ENCODE results near the gene AP3B1. TPM values are rescaled to one million over a fixed set of nuclear protein-coding genes. Genes with fewer than 3 reads are reported as not detected.

The AP3B1 gene
- total RNA-seq, 2 donors from 2014 or later: 46.1 to 46.5 TPM

DNA sequence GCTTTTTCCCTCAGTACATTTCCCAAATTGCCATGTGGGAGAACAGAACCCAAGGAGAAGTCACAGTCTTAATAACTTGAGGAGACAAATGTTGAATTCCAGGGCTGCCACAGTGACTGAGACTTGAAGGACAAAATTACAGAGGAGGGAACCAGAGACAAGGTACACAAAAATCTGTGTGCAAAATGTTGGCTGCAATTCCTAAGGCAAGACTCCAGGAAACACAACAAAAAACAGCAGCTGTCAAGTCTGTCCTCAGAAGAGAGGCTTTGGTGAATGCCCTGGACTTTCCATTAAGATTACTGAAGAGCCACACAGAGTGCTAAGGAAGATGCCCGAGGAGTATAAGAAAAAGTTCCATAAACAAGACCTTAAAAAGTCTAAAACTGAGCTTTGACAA is 21.1 kb downstream of the AP3B1 start:
- no peaks in the 10 kb centered on the region for H3K9me3 Mint-ChIP-seq
- no peak overlapping the region for H3K27ac Mint-ChIP-seq
- H3K36me3 Mint-ChIP-seq: no peaks in the 10 kb centered on the region
- DNase-seq (ENCODE audit: low spot score in 2 of 2) (no peak), ATAC-seq (no peak)

DNA sequence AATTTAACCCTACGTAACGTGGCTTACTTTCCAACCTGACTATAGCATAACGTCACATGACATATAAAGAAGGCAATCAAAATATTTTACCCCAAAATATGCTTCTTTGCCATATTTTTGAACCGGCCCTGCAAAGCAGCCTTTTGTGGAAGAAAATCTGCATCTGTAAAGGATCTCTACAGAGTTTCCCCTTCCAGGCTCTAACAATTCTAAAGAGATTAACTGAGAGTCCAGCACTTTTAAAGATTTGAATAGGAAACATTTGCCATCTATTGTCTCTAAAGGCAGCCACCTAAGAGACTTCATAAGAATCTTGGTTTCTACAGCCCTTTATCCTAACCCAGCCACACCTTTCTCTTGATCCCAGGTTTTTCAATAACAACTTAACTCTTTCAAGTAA is 22.7 kb downstream of the AP3B1 start:
- no peaks in the 10 kb centered on the region for H3K36me3 Mint-ChIP-seq
- H3K9me3 Mint-ChIP-seq: no peaks in the 10 kb centered on the region
- ATAC-seq (no peak), DNase-seq (ENCODE audit: low spot score in 2 of 2) (no peak)
- H3K27ac Mint-ChIP-seq: no peak overlapping the region

DNA sequence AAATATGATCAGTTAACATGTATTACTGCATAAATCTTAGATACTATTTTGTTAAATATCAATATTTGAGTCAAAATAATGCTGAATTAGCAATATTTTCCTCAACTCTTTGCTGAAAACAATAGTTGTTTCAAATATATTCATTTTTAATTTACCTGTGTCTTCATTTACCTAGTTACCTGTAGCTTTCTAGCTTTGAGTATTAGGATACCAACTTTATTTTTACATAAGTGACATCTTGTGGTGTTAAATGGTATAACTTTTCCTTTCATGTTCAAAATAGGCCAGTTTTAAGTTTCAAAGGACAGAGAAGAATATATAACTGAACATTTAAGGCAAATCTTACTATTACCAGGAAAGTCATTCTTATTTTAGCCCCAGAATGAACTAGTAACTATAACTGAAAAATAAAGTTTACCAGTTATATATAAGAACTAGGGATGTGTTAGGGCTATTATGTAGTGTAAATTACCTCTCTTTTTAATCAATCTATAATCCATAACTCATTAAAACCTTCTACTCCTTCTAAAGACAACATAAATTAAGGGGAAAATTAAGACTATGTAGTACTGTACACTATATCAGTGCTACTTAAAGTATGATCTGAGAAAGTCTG is 25.3 kb downstream of the AP3B1 start:
- no peak overlapping the region for H3K27ac Mint-ChIP-seq
- no peak for ATAC-seq
- no peaks in the 10 kb centered on the region for H3K9me3 Mint-ChIP-seq
- H3K36me3 Mint-ChIP-seq: no peaks in the 10 kb centered on the region
- DNase-seq (ENCODE audit: low spot score in 2 of 2): no peak

DNA sequence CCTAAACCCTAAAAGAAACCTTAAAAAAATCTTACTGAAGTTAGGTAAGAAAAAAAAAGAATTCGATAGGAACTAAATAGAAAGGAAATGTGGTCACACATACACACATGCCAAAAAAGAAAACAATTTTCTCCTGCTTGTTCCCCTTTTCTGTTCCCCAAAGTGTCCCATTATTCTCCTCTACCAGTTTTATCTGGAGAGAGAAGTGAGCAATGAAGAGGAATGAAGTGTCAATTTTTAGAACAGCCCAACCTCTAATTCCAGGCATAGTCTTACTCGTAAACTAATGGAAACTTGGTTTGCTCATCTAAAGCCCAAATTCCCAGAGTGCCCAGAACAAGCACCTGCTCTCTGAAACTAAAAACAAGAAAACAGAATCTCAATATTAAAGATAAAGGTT is 26.1 kb downstream of the AP3B1 start:
- ATAC-seq (no peak), DNase-seq (ENCODE audit: low spot score in 2 of 2) (no peak)
- Mint-ChIP-seq H3K36me3 (peaks cover 0 to 3% of the 10 kb centered on the region in 2 donors), H3K27ac (no peak overlapping the region), H3K9me3 (no peaks in the 10 kb centered on the region)

DNA sequence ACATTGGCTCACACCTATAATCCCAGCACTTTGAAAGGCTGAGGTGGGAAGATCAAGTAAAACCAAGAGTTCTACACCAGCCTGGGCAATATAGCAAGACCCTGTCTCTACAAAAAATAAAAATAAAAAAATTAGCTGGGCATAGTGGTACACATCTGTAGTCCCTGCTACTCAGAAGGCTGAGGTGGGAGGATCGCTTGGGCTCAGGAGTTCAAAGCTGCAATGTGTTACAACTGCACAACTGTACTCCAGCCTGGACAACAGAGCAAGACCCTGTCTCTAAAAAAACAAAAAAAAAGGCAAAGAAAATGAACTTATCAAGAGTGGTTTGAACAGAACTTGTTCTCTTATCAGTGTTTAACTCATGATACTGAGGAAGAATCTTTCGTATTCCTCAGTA is 29.3 kb downstream of the AP3B1 start:
- ATAC-seq: no peak
- no peak for DNase-seq (ENCODE audit: low spot score in 2 of 2)
- Mint-ChIP-seq H3K36me3 (peaks cover 0 to 18% of the 10 kb centered on the region in 2 donors), H3K27ac (no peak overlapping the region), H3K9me3 (no peaks in the 10 kb centered on the region)

- peaks cover 0 to 18% of the 10 kb centered on the region in 2 donors for H3K36me3 Mint-ChIP-seq
- H3K9me3 Mint-ChIP-seq: no peaks in the 10 kb centered on the region
- no peak overlapping the region for H3K27ac Mint-ChIP-seq
Measured at GRCh38 chr5:78264600-78264999, 29.9 kb downstream of the AP3B1 start.

GRCh38 chr5:78260771-78261170 is 33.7 kb downstream of the AP3B1 start:
- peaks cover 30 to 49% of the 10 kb centered on the region in 2 donors for H3K36me3 Mint-ChIP-seq
- H3K27ac Mint-ChIP-seq: no peak overlapping the region
- DNase-seq (ENCODE audit: low spot score in 2 of 2) (no peak), ATAC-seq (no peak)
- H3K9me3 Mint-ChIP-seq: peaks cover 3 to 4% of the 10 kb centered on the region in 2 donors

More at GRCh38 chr5:78264600-78264999, 29.9 kb downstream of the AP3B1 start:
- ATAC-seq (no peak), DNase-seq (ENCODE audit: low spot score in 2 of 2) (no peak)

DNA sequence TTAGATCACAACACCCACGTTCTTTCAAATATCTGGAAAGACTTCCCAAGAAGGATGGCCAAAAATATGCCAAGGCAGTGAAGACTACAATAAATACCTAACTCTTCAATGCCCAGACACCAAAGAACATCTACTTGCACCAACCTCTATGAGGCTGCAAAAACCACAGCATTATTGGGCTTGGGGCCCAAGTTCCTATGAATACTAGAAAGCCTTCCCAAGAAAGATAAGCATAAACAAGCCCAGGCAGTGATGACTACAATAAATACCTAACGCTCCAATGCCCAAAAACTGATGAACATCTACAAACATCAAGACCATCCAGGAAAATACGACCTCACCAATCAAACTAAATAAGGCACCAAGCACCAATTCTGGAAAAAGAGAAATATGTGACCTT is 41.3 kb downstream of the AP3B1 start:
- no peak overlapping the region for H3K27ac Mint-ChIP-seq
- DNase-seq (ENCODE audit: low spot score in 2 of 2): no peak
- peaks cover 49 to 59% of the 10 kb centered on the region in 2 donors for H3K36me3 Mint-ChIP-seq
- no peak for ATAC-seq
- peaks cover 4 to 9% of the 10 kb centered on the region in 2 donors for H3K9me3 Mint-ChIP-seq

- Mint-ChIP-seq H3K36me3 (peaks cover 45 to 54% of the 10 kb centered on the region in 2 donors), H3K9me3 (peaks cover 4 to 9% of the 10 kb centered on the region in 2 donors), H3K27ac (no peak overlapping the region)
- DNase-seq (ENCODE audit: low spot score in 2 of 2) (no peak), ATAC-seq (no peak)
Measured at GRCh38 chr5:78252715-78253114, 41.8 kb downstream of the AP3B1 start.

- ATAC-seq (no peak), DNase-seq (ENCODE audit: low spot score in 2 of 2) (no peak)
- H3K27ac Mint-ChIP-seq: no peak overlapping the region
- peaks cover 4 to 9% of the 10 kb centered on the region in 2 donors for H3K9me3 Mint-ChIP-seq
- H3K36me3 Mint-ChIP-seq: peaks cover 40 to 45% of the 10 kb centered on the region in 2 donors
Measured at GRCh38 chr5:78251663-78252284, 42.7 kb downstream of the AP3B1 start.

- DNase-seq (ENCODE audit: low spot score in 2 of 2) (no peak), ATAC-seq (no peak)
- no peaks in the 10 kb centered on the region for H3K9me3 Mint-ChIP-seq
- peaks cover 1 to 5% of the 10 kb centered on the region in 2 donors for H3K36me3 Mint-ChIP-seq
- H3K27ac Mint-ChIP-seq: peak overlapping the region in 1 of 2 donors; percentile 18
Measured at GRCh38 chr5:78245136-78245535, 49.4 kb downstream of the AP3B1 start.

GRCh38 chr5:78243639-78244038 is 50.9 kb downstream of the AP3B1 start:
- DNase-seq (ENCODE audit: low spot score in 2 of 2) (no peak), ATAC-seq (no peak)
- Mint-ChIP-seq H3K9me3 (no peaks in the 10 kb centered on the region), H3K27ac (no peak overlapping the region), H3K36me3 (peaks cover 5 to 6% of the 10 kb centered on the region in 2 donors)

DNA sequence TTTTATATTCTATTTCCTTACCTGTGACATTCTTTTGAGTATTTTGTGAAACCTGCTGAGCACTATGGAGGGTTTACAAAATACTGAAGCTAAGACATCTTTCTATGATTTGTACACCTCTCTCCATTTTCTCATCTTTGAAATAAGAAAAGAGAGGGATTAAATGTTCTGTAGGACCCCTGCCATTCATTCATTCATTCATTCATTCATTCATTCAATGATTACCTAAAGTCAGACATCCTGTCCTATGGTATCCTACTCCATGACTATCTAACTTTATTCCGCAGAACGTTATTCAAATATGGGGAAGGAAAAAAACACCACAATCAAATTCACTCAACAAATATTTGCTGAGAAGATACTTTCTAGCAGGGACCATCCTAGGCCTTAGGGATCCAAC is 51.4 kb downstream of the AP3B1 start:
- ATAC-seq: no peak
- DNase-seq (ENCODE audit: low spot score in 2 of 2): no peak
- Mint-ChIP-seq H3K9me3 (no peaks in the 10 kb centered on the region), H3K36me3 (peaks cover 5 to 6% of the 10 kb centered on the region in 2 donors), H3K27ac (no peak overlapping the region)

GRCh38 chr5:78242001-78242400 is 52.5 kb downstream of the AP3B1 start:
- Mint-ChIP-seq H3K9me3 (no peaks in the 10 kb centered on the region), H3K36me3 (peaks cover 5 to 6% of the 10 kb centered on the region in 2 donors), H3K27ac (no peak overlapping the region)
- ATAC-seq (no peak), DNase-seq (ENCODE audit: low spot score in 2 of 2) (no peak)

- ATAC-seq: no peak
- no peak for DNase-seq (ENCODE audit: low spot score in 2 of 2)
- no peak overlapping the region for H3K27ac Mint-ChIP-seq
- no peaks in the 10 kb centered on the region for H3K9me3 Mint-ChIP-seq
- H3K36me3 Mint-ChIP-seq: peaks cover 5 to 6% of the 10 kb centered on the region in 2 donors
Measured at GRCh38 chr5:78237911-78238310, 56.6 kb downstream of the AP3B1 start.

DNA sequence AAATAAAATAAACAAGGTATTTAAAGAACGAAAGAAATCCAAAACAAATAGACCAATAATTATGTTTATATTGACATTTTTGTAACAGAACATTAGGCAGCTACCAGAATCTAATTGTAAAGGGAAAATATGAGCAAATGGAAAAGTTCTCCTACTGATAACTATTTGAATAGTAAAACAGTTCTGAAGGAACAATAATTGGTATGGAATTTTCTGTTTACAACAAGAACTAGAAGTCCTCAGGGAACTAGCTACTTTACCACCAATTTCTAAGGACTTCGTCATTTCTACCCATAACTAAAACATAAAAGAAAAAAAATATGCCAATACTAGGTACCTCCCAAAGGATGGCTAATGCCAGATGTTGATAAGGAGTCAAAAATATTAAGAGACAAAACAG is 58.5 kb downstream of the AP3B1 start:
- no peak for ATAC-seq
- Mint-ChIP-seq H3K27ac (no peak overlapping the region), H3K9me3 (no peaks in the 10 kb centered on the region), H3K36me3 (peaks cover 5 to 6% of the 10 kb centered on the region in 2 donors)
- no peak for DNase-seq (ENCODE audit: low spot score in 2 of 2)

- DNase-seq (ENCODE audit: low spot score in 2 of 2) (no peak), ATAC-seq (peak in 1 of 2 donors; percentile 78)
- Mint-ChIP-seq H3K9me3 (no peaks in the 10 kb centered on the region), H3K27ac (no peak overlapping the region), H3K36me3 (peaks cover 5 to 6% of the 10 kb centered on the region in 2 donors)
Measured at GRCh38 chr5:78235289-78235688, 59.2 kb downstream of the AP3B1 start.

GRCh38 chr5:78234804-78235203 is 59.7 kb downstream of the AP3B1 start:
- H3K36me3 Mint-ChIP-seq: peaks cover under 1 to 2% of the 10 kb centered on the region in 2 donors
- no peaks in the 10 kb centered on the region for H3K9me3 Mint-ChIP-seq
- ATAC-seq: no peak
- H3K27ac Mint-ChIP-seq: no peak overlapping the region
- no peak for DNase-seq (ENCODE audit: low spot score in 2 of 2)

Data from activated naive CD4-positive, alpha-beta T cell treated with anti-CD3 and anti-CD28 coated beads, Interleukin-2, amount 50 U/mL, for 72 hours (primary cell).